Activated naive CD8-positive, alpha-beta T cell treated with anti-CD3 and anti-CD28 coated beads, Interleukin-2, amount 50 U/mL, for 16 hours (primary cell): Measurements from ENCODE around the gene KRT76.

Source experiments
- DNase-seq: peaks from one replicate; pipeline ENCODE4 v3.0.0-alpha.2; 2020; ENCODE audit warnings: low read depth, low spot score

Gene KRT76

GRCh38 chr12:52776913-52777395 lies at the start of gene KRT76:
TSS of gene KRT76 (minus strand) at chr12:52777345. CDS start at chr12:52777291, 54 bp downstream.
- no peak for DNase-seq

GRCh38 chr12:52825961-52826360 lies 48.8 kb upstream of the KRT76 start:
- no peak for DNase-seq

- no peak for DNase-seq
Observed at GRCh38 chr12:52824741-52825410, 47.7 kb upstream of the KRT76 start.

- no peak for DNase-seq
Observed at GRCh38 chr12:52823761-52824450, 46.8 kb upstream of the KRT76 start.

- no peak for DNase-seq
Observed at GRCh38 chr12:52822771-52823510, 45.8 kb upstream of the KRT76 start.

GRCh38 chr12:52821826-52822660 lies 44.9 kb upstream of the KRT76 start:
- DNase-seq, result no peak

GRCh38 chr12:52821071-52821730 lies 44.1 kb upstream of the KRT76 start:
- DNase-seq, result no peak

- no peak for DNase-seq
Observed at GRCh38 chr12:52820521-52820920, 43.4 kb upstream of the KRT76 start.

- no peak for DNase-seq
Observed at GRCh38 chr12:52819731-52820510, 42.8 kb upstream of the KRT76 start.

- DNase-seq, result no peak
Observed at GRCh38 chr12:52818887-52819420, 41.8 kb upstream of the KRT76 start.

- DNase-seq, result no peak
Observed at GRCh38 chr12:52818388-52818787, 41.2 kb upstream of the KRT76 start.

GRCh38 chr12:52817699-52818238 lies 40.6 kb upstream of the KRT76 start:
- no peak for DNase-seq

GRCh38 chr12:52817003-52817698 lies 40.0 kb upstream of the KRT76 start:
- DNase-seq, result no peak

GRCh38 chr12:52815676-52816588 lies 38.8 kb upstream of the KRT76 start:
- DNase-seq, result no peak

GRCh38 chr12:52815161-52815560 lies 38.0 kb upstream of the KRT76 start:
- no peak for DNase-seq

GRCh38 chr12:52814710-52815155 lies 37.6 kb upstream of the KRT76 start:
- no peak for DNase-seq

GRCh38 chr12:52813885-52814709 lies 37.0 kb upstream of the KRT76 start, which contains the start of gene KRT4:
TSS of gene KRT4 (minus strand) at chr12:52814116. CDS start at chr12:52814058, 58 bp downstream.
- no peak for DNase-seq
